ENCODE results near the gene TNFSF12. TPM values are rescaled to one million over a fixed set of nuclear protein-coding genes. Genes with fewer than 3 reads are reported as not detected.

TNFSF12 gene
- 3.2 and 5.6 TPM in 2 replicates for total RNA-seq (2014; rRNA removed; shearing (Covaris generic))
- 13.4 and 16.3 TPM in 2 replicates for polyA plus RNA-seq (2015; cell fraction: cytosol; rRNA removed)
- 6.7 and 8.3 TPM in 2 replicates for polyA plus RNA-seq (2015; cell fraction: nucleus; rRNA removed)

- no peak for DNase-seq (ENCODE audit: low read depth)
Measured at GRCh38 chr17:7548585-7549400, at the start of gene TNFSF12. TNFSF12 (plus strand) TSS chr17:7549058; CDS start chr17:7549154, 96 bp downstream.

GRCh38 chr17:7499161-7499560 lies 49.7 kb upstream of the TNFSF12 start:
- DNase-seq (ENCODE audit: low read depth): no peak

DNA sequence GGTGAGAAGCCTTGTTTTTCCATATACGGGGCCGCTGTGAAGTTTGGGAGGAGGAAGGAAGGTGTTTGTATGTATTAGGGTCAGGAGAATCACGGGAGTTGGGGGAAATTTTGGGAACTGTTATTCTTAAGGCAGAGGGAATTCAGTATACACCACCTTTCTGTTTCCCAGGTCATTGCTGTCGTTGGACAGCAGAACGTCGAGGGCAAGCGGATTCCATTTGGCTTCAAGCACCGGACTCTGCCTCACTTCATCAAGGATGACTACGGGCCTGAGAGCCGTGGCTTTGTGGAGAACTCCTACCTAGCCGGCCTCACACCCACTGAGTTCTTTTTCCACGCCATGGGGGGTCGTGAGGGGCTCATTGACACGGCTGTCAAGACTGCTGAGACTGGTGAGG lies 47.1 kb upstream of the TNFSF12 start:
- DNase-seq (ENCODE audit: low read depth): no peak

- no peak for DNase-seq (ENCODE audit: low read depth)
Measured at GRCh38 chr17:7502171-7502847, 46.5 kb upstream of the TNFSF12 start.

- no peak for DNase-seq (ENCODE audit: low read depth)
Measured at GRCh38 chr17:7502987-7503386, 45.9 kb upstream of the TNFSF12 start.

GRCh38 chr17:7503521-7503920 lies 45.3 kb upstream of the TNFSF12 start:
- DNase-seq (ENCODE audit: low read depth): no peak

GRCh38 chr17:7508145-7508544 lies 40.7 kb upstream of the TNFSF12 start:
- DNase-seq (ENCODE audit: low read depth): no peak

DNA sequence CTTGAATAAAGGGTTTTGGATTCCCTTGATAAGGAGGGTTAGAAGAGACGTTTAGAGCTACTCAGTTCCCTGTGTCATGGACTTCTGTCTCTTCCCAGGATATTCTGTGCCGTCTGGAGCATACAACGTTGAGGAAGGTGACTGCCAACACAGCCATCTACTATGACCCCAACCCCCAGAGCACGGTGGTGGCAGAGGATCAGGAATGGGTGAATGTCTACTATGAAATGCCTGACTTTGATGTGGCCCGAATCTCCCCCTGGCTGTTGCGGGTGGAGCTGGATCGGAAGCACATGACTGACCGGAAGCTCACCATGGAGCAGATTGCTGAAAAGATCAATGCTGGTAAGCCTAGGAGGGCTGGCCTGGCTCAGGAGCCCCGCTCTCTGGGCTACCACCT lies 40.0 kb upstream of the TNFSF12 start:
- DNase-seq (ENCODE audit: low read depth): no peak

DNA sequence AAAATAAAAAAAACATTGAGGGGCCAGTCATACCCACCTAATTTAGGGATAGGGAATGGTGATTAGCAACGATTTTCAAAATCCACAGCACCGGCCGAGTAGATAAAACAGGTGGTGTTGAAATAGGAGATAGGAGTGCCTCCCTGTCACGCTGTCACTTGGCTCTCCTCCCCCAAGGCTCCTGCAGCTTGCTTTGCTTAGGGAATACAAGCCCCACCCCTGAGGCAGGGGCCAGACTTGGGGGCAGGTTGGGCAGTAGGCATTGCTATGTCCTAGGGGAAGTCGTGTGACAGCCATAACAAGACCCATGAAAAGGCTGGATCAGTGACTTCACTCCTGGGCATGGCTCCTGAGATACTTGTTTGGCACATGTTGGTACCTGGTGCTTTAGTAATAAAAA lies 38.9 kb upstream of the TNFSF12 start:
- no peak for DNase-seq (ENCODE audit: low read depth)

- no peak for DNase-seq (ENCODE audit: low read depth)
Measured at GRCh38 chr17:7511108-7511507, 37.8 kb upstream of the TNFSF12 start.

- no peak for DNase-seq (ENCODE audit: low read depth)
Measured at GRCh38 chr17:7512105-7512504, 36.8 kb upstream of the TNFSF12 start.

DNA sequence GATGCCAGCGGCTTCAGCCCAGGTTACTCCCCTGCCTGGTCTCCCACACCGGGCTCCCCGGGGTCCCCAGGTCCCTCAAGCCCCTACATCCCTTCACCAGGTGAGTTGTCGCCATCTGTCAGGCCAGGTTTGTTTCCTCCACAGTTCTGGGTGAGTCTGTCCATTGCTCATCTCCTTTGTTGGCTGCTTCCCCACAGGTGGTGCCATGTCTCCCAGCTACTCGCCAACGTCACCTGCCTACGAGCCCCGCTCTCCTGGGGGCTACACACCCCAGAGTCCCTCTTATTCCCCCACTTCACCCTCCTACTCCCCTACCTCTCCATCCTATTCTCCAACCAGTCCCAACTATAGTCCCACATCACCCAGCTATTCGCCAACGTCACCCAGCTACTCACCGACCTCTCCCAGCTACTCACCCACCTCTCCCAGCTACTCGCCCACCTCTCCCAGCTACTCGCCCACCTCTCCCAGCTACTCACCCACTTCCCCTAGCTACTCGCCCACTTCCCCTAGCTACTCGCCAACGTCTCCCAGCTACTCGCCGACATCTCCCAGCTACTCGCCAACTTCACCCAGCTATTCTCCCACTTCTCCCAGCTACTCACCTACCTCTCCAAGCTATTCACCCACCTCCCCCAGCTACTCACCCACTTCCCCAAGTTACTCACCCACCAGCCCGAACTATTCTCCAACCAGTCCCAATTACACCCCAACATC lies 35.9 kb upstream of the TNFSF12 start:
- DNase-seq (ENCODE audit: low read depth): no peak

DNA sequence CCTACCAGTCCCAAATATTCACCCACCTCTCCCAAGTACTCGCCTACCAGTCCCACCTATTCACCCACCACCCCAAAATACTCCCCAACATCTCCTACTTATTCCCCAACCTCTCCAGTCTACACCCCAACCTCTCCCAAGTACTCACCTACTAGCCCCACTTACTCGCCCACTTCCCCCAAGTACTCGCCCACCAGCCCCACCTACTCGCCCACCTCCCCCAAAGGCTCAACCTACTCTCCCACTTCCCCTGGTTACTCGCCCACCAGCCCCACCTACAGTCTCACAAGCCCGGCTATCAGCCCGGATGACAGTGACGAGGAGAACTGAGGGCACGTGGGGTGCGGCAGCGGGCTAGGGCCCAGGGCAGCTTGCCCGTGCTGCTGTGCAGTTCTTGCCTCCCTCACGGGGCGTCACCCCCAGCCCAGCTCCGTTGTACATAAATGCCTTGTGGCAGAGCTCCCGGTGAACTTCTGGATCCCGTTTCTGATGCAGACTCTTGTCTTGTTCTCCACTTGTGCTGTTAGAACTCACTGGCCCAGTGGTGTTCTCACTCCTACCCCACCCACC lies 34.9 kb upstream of the TNFSF12 start:
- DNase-seq (ENCODE audit: low read depth): no peak

GRCh38 chr17:7515911-7516610 lies 32.8 kb upstream of the TNFSF12 start:
- no peak for DNase-seq (ENCODE audit: low read depth)

DNA sequence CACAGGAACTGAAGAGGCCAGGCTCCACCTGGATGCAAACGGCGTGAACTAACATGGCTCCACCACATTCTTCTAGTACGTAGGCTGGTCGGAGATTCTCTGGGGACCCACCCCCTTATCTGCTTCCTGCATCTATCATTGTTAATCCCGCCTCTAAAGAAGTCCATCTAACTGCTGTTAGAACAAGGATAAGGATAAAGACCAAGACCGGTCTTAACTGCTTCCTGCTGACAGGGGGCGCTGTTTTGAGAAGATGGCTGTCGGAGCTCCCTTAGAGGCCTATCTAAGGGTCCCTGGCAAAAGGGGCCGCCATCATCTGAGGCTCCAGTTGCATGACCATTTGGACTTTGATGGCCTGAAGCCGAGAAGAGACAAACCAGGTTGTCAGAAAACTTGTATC lies 25.8 kb upstream of the TNFSF12 start:
- no peak for DNase-seq (ENCODE audit: low read depth)

DNA sequence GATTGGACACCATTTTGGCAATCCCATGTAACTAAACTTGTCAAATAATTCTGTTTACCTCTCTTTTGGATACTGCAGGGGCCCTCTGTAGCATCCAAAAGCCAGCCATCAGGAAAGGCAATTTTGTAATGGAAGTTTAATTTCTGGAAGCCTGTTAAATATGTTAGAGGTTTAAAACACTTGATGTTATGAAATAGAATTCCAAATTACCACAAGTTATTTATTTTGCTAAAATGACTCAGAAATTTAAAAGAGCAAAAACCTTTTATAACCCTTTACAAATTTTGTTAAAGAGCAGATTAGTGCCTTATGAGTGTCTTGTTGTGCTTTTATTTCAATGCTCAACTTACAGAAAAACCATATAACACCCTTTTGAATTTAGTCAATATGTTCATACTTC lies 20.0 kb upstream of the TNFSF12 start:
- DNase-seq (ENCODE audit: low read depth): no peak

DNA sequence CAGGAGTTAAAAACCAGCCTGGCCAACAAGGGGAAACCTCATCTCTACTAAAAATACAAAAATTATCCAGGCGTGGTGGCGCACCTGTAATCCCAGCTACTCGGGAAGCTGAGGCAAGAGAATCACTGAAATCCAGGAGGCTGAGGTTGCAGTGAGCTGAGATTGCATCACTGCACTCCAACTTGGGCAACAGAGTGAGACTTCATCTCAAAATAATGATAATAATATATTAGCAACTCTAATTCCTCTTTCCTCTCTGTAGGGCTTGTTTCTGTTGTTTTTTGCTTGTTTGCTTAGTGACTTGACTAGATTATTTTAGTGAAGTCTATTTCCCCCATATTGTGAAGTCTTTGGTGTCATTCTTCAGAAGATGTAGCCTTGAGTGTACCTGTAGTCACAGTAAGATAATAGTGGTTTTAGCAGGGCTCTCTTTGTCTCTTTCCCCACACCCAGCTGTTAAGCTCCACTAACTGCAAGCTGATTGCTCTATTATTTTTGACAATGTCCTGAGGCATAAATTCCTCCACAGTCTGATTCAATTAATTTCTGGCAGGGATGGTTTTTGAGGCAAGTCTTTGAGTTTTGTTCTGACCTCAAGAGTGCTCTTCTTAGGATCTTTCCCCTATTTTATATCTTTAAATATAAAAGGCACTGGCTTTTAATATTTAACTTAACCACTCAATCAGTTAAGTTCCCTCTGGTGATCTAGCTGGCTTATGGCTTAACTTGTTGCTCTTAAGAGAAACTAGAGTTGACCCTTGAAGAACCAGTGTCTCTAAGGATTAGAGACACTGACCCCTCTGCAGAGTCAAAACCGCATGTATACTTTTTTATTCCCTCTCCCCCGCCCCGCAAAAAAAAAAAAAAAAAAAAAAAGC lies 18.6 kb upstream of the TNFSF12 start:
- no peak for DNase-seq (ENCODE audit: low read depth)

- DNase-seq (ENCODE audit: low read depth): no peak
Measured at GRCh38 chr17:7538050-7538449, 10.8 kb upstream of the TNFSF12 start.

- peak; percentile 64 for DNase-seq (ENCODE audit: low read depth)
Measured at GRCh38 chr17:7538891-7539545, 9.8 kb upstream of the TNFSF12 start.
